PC-9 (cell line): Measurements from ENCODE around the gene FSTL1. TPM values are rescaled to one million over a fixed set of nuclear protein-coding genes. Genes with fewer than 3 reads are reported as not detected.

Source experiments
- BruUV-seq: library from RNA; stranded (reverse); fragments of 400-500 nt; replicated peaks from 2 replicates; lab custom pipeline; 2021; lab: Mats Ljungman, UMichigan
- CTCF ChIA-PET: fragments of 300-600 bp; sonication (Branson Sonifier 250); formaldehyde crosslinking; loops from one replicate; lab custom pipeline; 2022; ENCODE audit warnings: antibody characterized with exemption; lab: Charles Lee
- POLR2A ChIA-PET: fragments of 300-600 bp; sonication (Branson Sonifier 250); formaldehyde crosslinking; loops from one replicate; lab custom pipeline; 2022; ENCODE audit warnings: antibody characterized with exemption; ENCODE audit not compliant: unreplicated experiment; lab: Charles Lee
- DNase-seq, 2 experiments: peaks; one replicate each; pipeline versions ENCODE4 v3.0.0 to v3.0.0-alpha.2; 2015 to 2022; ENCODE audit warnings: mixed read lengths in 1 of 2
- H2AFZ ChIP-seq: fragments of 200-600 bp; sonication (generic); 2 replicates; pipeline ENCODE4 v1.8.1; 2017; ENCODE audit warnings: antibody characterized with exemption
- H3F3A ChIP-seq: fragments of 200-600 bp; sonication (generic); 2 replicates; pipeline ENCODE4 v1.8.1; 2017; ENCODE audit warnings: antibody characterized with exemption, mild to moderate bottlenecking, low read depth; ENCODE audit not compliant: insufficient read depth
- H3K27ac ChIP-seq: fragments of 200-600 bp; sonication (generic); 2 replicates; pipeline ENCODE4 v1.6.1; 2016; ENCODE audit warnings: mixed run types
- H3K27me3 ChIP-seq: fragments of 200-600 bp; sonication (generic); 2 replicates; pipeline ENCODE4 v1.6.1; 2016; ENCODE audit warnings: low read depth, mixed run types; ENCODE audit not compliant: insufficient read depth
- H3K36me3 ChIP-seq: fragments of 200-600 bp; sonication (generic); 2 replicates; pipeline ENCODE4 v1.6.1; 2016; ENCODE audit warnings: low read depth, mixed run types
- H3K4me1 ChIP-seq: fragments of 200-600 bp; sonication (generic); replicated peaks from 2 replicates; pipeline ENCODE4 v1.6.1; 2016; ENCODE audit warnings: mixed run types; ENCODE audit not compliant: insufficient read depth
- H3K4me2 ChIP-seq: fragments of 200-600 bp; sonication (generic); 2 replicates; pipeline ENCODE4 v1.6.1; 2017; ENCODE audit warnings: mixed run types
- H3K4me3 ChIP-seq: fragments of 200-600 bp; sonication (generic); 2 replicates; pipeline ENCODE4 v1.6.1; 2016; ENCODE audit warnings: mixed run types
- H3K79me2 ChIP-seq: fragments of 200-600 bp; sonication (generic); 2 replicates; pipeline ENCODE4 v1.6.1; 2017; ENCODE audit warnings: low read depth, mixed run types
- H3K9me2 ChIP-seq: fragments of 200-600 bp; sonication (generic); 2 replicates; pipeline ENCODE4 v1.8.1; 2017; ENCODE audit warnings: mild to moderate bottlenecking; ENCODE audit not compliant: insufficient read depth
- H3K9me3 ChIP-seq: fragments of 200-600 bp; sonication (generic); 2 replicates; pipeline ENCODE4 v1.8.1; 2016; ENCODE audit warnings: low read depth; ENCODE audit not compliant: insufficient read depth
- H4K20me1 ChIP-seq: fragments of 200-600 bp; sonication (generic); 2 replicates; pipeline ENCODE4 v1.8.1; 2017; ENCODE audit not compliant: insufficient read depth
- CTCF ChIP-seq: fragments of 200-600 bp; sonication (generic); conservative IDR thresholded peaks from 2 replicates; pipeline ENCODE4 v1.6.1; 2017; ENCODE audit warnings: mixed run types, antibody characterized with exemption, mild to moderate bottlenecking, moderate library complexity
- EZH2 ChIP-seq: fragments of 200-600 bp; sonication (generic); IDR thresholded peaks from 2 replicates; pipeline ENCODE4 v1.8.0; 2017; ENCODE audit warnings: antibody characterized with exemption, low read depth
- intact Hi-C: fragments of 100-400 bp; cut with micrococcal nuclease; formaldehyde crosslinking; loops from one replicate; pipeline ENCODE4 v1.10.0; 2022; ENCODE audit not compliant: unreplicated experiment
- total RNA-seq: library from RNA; stranded (reverse); gene quantifications from 2 replicates; pipeline ENCODE4 v1.2.3, GENCODE V29; 2021

The FSTL1 gene
- total RNA-seq, 1 experiment from 2014 or later: 225 TPM

- H3K4me1 ChIP-seq: peaks cover 11% of the 10 kb centered on the region
- ChIA-PET POLR2A (interaction anchor here (0.5 kb wide), 1 partner anchor 11 kb away, joined by 3 read pairs; no protein-coding TSS in a partner anchor), CTCF (interaction anchor here (1.0 kb wide), 1 partner anchor 135 kb away, joined by 10 read pairs; no protein-coding TSS in a partner anchor)
- H4K20me1 ChIP-seq: no peaks in the 10 kb centered on the region
- no peak for DNase-seq
- H3K27ac ChIP-seq: no peak overlapping the region
- no peaks in the 10 kb centered on the region for H3K27me3 ChIP-seq
- intact Hi-C loops: no loop called here
- no peak overlapping the region for H3K4me2 ChIP-seq
- no peaks in the 10 kb centered on the region for H3K36me3 ChIP-seq
- no peaks in the 10 kb centered on the region for H3F3A ChIP-seq
- no peak overlapping the region for H2AFZ ChIP-seq
- TF ChIP-seq CTCF (no peak), EZH2 (no peak)
- H3K79me2 ChIP-seq: no peaks in the 10 kb centered on the region
- H3K9me3 ChIP-seq: no peaks in the 10 kb centered on the region
- no TSS peak for BruUV-seq
- no peaks in the 10 kb centered on the region for H3K9me2 ChIP-seq
- H3K4me3 ChIP-seq: no peak overlapping the region
Observed at GRCh38 chr3:120420928-120421551, 29.8 kb downstream of the FSTL1 start.

GRCh38 chr3:120420360-120420759 lies 30.4 kb downstream of the FSTL1 start:
- Histone ChIP-seq H2AFZ (no peak overlapping the region), H3K27ac (no peak overlapping the region), H3K4me3 (no peak overlapping the region), H3K9me3 (no peaks in the 10 kb centered on the region), H3K4me2 (no peak overlapping the region), H3K27me3 (no peaks in the 10 kb centered on the region), H4K20me1 (no peaks in the 10 kb centered on the region), H3K79me2 (no peaks in the 10 kb centered on the region), H3K36me3 (no peaks in the 10 kb centered on the region), H3K9me2 (no peaks in the 10 kb centered on the region), H3F3A (no peaks in the 10 kb centered on the region), H3K4me1 (peaks cover 11% of the 10 kb centered on the region)
- intact Hi-C loops: no loop called here
- no TSS peak for BruUV-seq
- POLR2A ChIA-PET: no interaction called here
- TF ChIP-seq EZH2 (no peak), CTCF (no peak)
- CTCF ChIA-PET: interaction anchor here (1.2 to 1.9 kb wide), 2 partner anchors 18 to 138 kb away, joined by 3 to 25 read pairs; no protein-coding TSS in a partner anchor
- DNase-seq: no peak

- H3K36me3 ChIP-seq: no peaks in the 10 kb centered on the region
- H3K27me3 ChIP-seq: no peaks in the 10 kb centered on the region
- H2AFZ ChIP-seq: no peak overlapping the region
- no peak overlapping the region for H3K4me2 ChIP-seq
- intact Hi-C loops: loop anchor here (2.0 to 10.0 kb wide), 4 partner anchors 31 to 1535 kb away; partner anchors contain the start of genes FSTL1 and GSK3B
- no TSS peak for BruUV-seq
- no peaks in the 10 kb centered on the region for H3K79me2 ChIP-seq
- peaks cover 11% of the 10 kb centered on the region for H3K4me1 ChIP-seq
- H3F3A ChIP-seq: no peaks in the 10 kb centered on the region
- H3K27ac ChIP-seq: no peak overlapping the region
- no peaks in the 10 kb centered on the region for H3K9me3 ChIP-seq
- ChIA-PET POLR2A (no interaction called here), CTCF (interaction anchor here (1.0 to 3.1 kb wide), 4 partner anchors 18 to 139 kb away, joined by 3 to 25 read pairs (median 8); no protein-coding TSS in a partner anchor)
- H3K9me2 ChIP-seq: no peaks in the 10 kb centered on the region
- no peaks in the 10 kb centered on the region for H4K20me1 ChIP-seq
- DNase-seq: no peak
- no peak overlapping the region for H3K4me3 ChIP-seq
- TF ChIP-seq CTCF (no peak), EZH2 (no peak)
Observed at GRCh38 chr3:120419797-120420196, 31.0 kb downstream of the FSTL1 start.
